Cerebellar cortex (tissue), 1 donor: ENCODE measurements around the gene STIM2.

Source experiments
- DNase-seq: peaks from one replicate; pipeline ENCODE4 v3.0.0-alpha.2; 2015; ENCODE audit warnings: low spot score

The STIM2 gene

GRCh38 chr4:26837993-26838842 is 22.4 kb upstream of the STIM2 start:
- DNase-seq = no peak

GRCh38 chr4:26839016-26839415 is 21.6 kb upstream of the STIM2 start:
- DNase-seq = no peak

DNA sequence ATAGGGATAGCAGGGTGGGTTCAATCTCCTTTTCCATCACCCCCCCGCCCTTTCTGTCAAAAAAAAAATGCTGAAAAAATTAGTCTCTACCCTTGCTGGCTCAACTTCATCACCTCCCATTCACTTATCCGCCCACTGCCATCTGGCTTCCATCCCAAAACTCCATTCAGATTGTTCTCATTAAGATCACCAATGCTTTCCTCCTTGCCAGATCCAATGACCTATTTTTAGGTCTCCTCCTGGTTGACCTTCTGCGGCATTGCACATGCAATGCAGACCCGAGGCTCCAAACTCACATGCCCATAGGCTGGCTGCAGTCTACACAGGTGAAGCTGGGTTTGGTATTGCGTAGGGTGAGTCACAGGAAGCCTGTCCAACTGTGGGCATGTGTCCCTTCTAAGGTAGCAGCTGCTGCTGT is 21.1 kb upstream of the STIM2 start:
- DNase-seq = no peak

GRCh38 chr4:26840786-26841185 is 19.9 kb upstream of the STIM2 start:
- DNase-seq = no peak

DNA sequence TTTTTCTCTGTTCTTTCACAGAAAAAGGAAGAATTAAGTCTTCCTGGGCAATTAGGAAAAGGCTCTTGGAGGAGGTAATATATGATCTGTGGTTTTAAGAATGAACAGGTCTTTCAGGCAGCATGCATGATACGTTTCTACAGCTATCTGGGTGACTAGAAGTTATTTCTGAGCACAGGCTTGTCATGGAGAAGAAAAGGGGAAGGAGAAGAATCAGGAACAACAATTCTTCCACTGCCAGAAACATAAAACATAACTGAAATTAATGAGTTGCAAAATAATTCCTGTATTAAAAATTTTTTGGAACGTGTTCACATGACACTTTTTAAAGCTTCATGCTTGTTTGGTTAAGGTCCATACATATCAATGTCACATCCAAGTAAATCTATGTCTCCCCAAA is 17.7 kb upstream of the STIM2 start:
- DNase-seq = no peak

DNA sequence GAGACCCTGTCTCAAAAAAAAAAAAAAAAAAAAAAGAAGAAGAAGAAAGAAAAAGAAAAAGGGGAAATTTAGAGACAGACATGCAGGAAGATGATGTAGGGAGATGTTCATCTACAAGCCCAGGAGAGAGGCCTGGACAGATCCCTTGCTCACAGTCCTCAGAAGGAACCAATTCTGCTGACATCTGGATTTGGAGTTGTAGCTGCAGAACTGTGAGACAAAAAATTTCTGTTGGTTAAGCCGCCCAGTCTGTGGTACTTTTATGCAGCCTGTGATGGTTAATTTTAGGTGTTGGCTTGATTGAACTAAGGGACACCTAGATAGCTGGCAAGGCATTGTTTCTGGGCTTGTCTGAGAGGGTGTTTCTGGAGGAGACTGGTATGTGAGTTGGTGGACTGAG is 10.1 kb upstream of the STIM2 start:
- DNase-seq = no peak

DNA sequence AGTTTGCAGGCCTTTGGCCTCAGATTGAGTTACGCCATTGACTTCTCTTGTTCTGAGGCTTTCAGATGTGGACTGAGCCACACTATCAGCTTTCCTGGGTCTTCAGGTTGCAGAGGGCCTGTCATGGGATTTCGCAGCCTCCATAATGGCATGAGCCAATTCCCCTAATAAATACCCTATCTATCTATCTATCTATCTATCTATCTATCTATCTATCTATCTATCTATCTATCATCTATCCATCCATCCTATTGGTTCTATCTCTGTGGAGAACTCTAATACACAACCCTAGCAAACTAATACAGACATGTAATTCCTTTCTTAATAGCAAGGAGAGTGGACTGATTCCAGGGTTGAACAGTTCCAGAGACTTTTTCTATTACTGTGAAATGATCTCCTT is 9.5 kb upstream of the STIM2 start:
- no peak for DNase-seq

- DNase-seq = no peak
Measured at GRCh38 chr4:26854701-26855100, 5.9 kb upstream of the STIM2 start.

DNA sequence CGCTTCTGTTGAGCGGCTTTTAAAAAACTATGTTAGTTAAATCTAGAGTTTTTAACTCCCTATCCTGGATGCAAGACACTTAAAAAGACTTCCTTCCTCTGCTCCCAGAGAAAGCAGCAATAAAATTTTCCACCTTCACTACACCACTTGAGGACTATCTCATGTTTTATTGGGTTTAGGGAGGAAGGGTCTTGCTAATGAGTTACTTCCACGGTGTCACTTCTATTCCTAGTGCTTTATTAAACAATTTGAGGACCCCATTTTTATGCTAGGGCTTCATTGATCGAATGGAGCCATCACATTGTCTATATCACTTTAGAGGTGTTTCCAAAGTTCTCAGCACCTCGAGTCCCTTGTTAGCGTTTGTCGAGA is 3.7 kb upstream of the STIM2 start:
- DNase-seq = no peak

DNA sequence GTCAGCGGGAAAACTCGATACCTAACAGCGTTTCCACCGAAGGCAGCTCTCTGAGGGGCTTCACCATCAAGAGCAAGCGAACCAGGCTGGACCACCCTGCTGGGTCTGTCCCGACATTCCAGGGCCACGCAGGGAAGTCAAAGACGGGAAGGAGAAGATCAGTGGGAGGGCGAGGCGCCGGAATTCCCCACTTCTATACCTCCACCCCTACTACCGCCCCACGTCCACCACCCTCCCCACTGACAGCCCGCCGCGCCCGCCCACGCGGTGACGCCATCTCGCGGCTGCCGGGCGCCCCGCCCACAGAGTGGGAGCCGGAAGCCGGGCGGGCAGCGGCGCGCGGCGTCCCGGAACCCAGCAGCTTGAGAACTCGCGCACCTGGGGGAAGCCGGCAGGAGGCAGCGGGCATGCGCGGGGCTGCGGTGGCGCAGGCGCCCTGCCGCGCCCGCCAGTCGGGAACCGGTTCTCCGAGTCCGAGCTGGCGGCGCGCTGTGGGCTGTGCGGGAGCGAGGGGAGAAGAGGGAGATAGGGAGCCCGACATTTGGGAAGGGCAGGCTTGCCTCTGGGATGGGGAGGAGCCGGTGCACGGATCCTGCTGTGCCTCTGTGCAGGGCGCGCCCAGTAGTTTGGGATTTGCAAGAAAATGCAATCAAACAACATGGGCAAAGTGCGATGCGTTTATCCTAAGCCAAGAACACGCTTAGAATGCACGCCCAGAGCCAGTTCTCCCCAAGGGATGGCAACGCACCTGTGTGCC is 3.2 kb upstream of the STIM2 start:
- peak; percentile 69 for DNase-seq

DNA sequence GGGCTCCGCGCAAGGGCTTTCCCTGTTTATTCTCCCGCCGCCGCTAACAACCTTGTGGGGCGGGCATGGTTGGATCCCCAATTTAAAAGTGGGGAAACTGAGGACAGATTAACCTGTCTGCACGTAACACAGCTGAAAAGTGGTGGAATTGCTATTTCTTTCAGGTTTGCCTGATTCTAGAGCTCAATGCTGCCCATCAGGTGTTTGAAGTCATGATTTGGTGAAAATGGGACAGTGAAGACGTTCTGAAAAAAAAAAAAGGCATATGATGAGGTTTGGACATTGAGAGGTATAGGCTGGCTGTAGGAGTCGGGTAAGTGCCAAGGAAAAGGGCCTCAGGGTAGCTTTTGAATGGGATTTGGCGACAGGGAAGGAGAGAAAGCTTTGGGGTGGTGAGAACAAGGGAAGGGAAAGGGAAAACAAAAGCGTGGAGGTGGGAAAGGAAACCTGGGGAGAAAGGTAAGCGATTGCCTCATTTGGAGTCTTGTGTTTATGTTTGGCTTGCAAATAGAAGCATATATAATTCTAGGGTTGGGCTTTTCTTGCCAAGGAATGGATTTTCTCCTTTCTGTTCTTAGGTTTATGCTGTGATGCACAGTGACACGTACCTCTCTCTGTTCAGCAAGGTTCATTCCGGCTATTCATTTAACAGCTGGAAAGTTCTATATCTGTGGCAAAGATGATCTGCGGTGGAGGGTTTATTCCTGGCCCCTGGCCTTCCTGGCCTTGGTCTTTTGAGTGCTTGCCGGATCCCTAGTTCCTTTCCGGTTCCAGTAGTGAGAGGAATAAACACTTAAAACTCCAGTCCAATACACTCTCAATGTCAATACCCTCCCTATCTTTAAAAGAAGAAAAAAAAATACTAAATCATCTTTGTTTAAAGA is 2.4 kb upstream of the STIM2 start:
- peak; percentile 23 for DNase-seq

- no peak for DNase-seq
Measured at GRCh38 chr4:26858947-26859401, 1.7 kb upstream of the STIM2 start.

DNA sequence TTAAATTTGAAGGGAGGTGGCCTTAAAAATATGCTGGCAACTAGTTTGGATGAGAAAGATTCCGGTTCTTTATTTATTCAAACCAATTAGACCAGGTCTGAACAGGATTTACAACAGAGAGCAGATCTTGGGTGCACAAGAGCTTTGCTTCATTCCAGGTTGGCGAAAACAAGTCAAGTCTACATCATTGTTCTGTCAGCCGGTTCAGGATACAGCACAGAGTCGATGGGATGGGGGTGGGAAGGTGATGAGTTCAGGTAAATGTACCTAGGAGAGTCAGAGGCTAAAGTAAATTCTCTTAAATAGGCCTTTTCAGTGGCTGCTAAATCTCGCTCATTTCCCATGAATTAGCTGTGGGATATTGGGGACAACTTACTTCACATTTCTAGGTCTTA is 882 bp upstream of the STIM2 start:
- DNase-seq = no peak

DNA sequence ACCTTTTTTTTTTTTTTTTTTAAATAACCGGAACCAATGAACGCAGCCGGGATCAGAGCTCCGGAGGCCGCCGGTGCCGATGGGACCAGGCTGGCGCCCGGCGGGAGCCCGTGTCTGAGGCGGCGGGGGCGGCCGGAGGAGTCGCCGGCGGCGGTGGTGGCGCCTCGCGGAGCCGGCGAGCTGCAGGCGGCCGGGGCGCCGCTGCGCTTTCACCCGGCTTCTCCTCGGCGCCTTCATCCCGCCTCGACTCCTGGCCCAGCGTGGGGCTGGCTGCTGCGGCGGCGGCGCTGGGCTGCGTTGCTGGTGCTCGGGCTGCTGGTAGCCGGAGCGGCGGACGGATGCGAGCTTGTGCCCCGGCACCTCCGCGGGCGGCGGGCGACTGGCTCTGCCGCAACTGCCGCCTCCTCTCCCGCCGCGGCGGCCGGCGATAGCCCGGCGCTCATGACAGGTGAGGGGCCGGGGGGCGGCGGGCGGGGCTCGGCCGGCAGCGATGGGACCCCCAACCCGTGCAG is 337 bp downstream of the STIM2 start:
- DNase-seq = peak; percentile 32

GRCh38 chr4:26861434-26862186 is 969 bp downstream of the STIM2 start:
- DNase-seq = peak; percentile 65

DNA sequence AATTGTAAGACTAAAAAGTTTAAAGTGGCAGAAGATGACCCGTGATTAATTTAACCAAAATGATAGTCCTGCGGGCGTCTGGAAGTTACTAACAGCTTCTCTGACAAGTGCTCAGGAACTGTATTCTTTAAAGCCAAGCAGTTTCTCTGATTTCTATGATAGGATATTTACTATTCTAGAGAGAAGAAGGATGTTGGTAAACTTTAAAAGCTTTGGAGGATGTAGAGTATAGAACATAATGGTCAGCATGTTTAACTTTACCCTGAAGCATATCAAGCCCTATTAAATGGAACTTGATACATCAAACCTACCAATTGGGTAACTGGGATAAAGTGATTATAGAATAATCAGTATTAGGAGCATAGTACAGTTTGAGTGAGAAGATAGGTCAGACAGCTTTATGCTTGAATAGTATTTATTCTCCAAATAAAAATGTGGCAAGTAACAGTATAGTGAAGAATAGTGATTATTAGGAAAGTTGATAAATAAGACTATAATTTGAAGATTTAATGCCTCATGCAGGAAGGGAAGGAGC is 1.8 kb downstream of the STIM2 start:
- DNase-seq = no peak

DNA sequence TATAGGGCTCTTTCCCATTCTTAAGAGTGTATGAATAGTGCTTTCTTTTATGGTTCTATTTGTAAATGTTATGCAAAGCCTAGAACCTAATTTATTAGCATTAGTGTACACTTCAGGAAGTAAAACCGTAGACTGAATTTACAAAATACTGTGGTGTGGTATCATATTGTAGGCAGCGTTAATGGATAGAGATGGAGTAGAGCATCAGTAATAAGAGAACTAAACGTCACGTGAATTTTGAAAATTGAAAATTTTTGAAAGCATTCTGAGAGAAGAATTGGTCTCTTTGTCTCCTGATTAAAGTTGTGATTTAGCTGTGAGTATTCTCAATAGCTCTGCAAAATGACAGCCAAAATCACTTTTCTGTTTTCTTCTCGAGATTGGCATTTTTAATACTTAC is 2.9 kb downstream of the STIM2 start:
- DNase-seq = no peak

DNA sequence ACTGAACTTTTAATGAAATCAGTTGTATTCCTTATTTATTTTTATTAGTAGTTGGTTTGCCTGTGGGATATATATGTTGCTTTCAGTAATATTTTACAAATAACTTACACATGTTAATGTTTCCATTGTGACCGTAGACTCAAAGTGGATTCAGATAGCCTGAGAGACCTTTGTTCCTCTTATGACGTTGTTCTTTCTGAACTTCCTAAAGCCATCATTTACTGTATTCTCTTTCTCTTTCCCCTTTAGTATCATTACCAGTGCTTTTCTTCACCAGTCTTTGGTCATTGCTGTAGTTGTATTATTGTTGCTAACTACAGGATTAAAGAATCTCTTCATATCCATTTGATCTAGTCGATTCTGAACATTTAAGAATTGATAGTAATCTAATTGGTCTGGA is 4.3 kb downstream of the STIM2 start:
- no peak for DNase-seq

DNA sequence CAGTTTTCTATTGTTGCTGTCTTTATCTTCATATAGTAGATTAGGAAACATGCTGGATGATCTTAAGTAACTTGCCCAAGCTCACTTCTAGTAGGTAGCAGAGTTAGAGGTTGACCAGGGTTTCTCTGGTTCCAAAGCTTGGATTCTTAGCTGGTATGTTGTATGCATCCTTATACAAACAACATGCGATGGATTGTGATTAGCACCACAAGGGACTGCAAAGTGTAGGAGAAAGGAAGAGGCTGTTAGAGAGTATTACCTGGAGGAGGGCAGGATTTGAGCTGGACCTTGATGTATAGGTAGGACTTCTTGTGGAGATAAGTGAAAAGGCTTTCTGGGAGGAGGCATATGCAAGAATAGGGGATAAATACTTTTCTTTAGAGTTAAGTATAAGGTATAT is 5.6 kb downstream of the STIM2 start:
- no peak for DNase-seq

- DNase-seq = no peak
Measured at GRCh38 chr4:26866781-26867180, 6.1 kb downstream of the STIM2 start.
